H1 (cell line): Measurements from ENCODE around the gene PIGS.

Experiments used
- ATF2 ChIP-seq: IDR thresholded peaks from 2 replicates; pipeline ENCODE4 v1.6.1; 2012; ENCODE audit warnings: low read length, inconsistent platforms
- CTCF ChIP-seq, 3 experiments: IDR thresholded peaks; 1 replicate in 2 of 3; 2 replicates in 1 of 3; pipeline versions ENCODE4 v1.5.1 to v1.6.1; 2011; ENCODE audit warnings: low read length in 3 of 3, mild to moderate bottlenecking in 3 of 3, inconsistent platforms in 2 of 3, low read depth in 1 of 3, moderate library complexity in 1 of 3; ENCODE audit not compliant: insufficient read depth in 1 of 3; ENCODE audit errors: control extremely low read depth in 1 of 3
- EGR1 ChIP-seq: IDR thresholded peaks from 2 replicates; pipeline ENCODE4 v1.6.1; 2011; ENCODE audit warnings: low read depth, low read length, borderline replicate concordance
- GTF2F1 ChIP-seq: IDR thresholded peaks from 2 replicates; pipeline ENCODE4 v1.6.1; 2012; ENCODE audit warnings: low read depth, low read length, improper control_type of control experiment, borderline replicate concordance
- JUN ChIP-seq: IDR thresholded peaks from 2 replicates; pipeline ENCODE4 v1.6.1; 2011; ENCODE audit warnings: low read depth, mild to moderate bottlenecking, improper control_type of control experiment, low read length
- POLR2A ChIP-seq, 2 experiments: IDR thresholded peaks; 1 replicate in 1 of 2; 2 replicates in 1 of 2; pipeline ENCODE4 v1.6.1; 2011; ENCODE audit warnings: low read depth in 2 of 2, low read length in 2 of 2, mild to moderate bottlenecking in 2 of 2; ENCODE audit errors: control extremely low read depth in 1 of 2
- POLR2AphosphoS5 ChIP-seq: IDR thresholded peaks from 2 replicates; pipeline ENCODE4 v1.6.1; 2011; ENCODE audit warnings: low read depth, low read length
- SP1 ChIP-seq: IDR thresholded peaks from 2 replicates; pipeline ENCODE4 v1.6.1; 2011; ENCODE audit warnings: low read depth, low read length
- TAF1 ChIP-seq: IDR thresholded peaks from 2 replicates; pipeline ENCODE4 v1.6.1; 2011; ENCODE audit warnings: mild to moderate bottlenecking, low read depth, low read length
- USF2 ChIP-seq: IDR thresholded peaks from 2 replicates; pipeline ENCODE4 v1.6.1; 2011; ENCODE audit warnings: low read length, improper control_type of control experiment
- YY1 ChIP-seq: IDR thresholded peaks from 2 replicates; pipeline ENCODE4 v1.6.1; 2011; ENCODE audit warnings: low read depth, mild to moderate bottlenecking, low read length

- TF ChIP-seq USF2 (no peak), YY1 (no peak), EGR1 (no peak), JUN (no peak), TAF1 (no peak), CTCF (IDR thresholded peaks at IDR 0.05; ENCODE audit: control extremely low read depth in 1 of 3, insufficient read depth in 1 of 3, low read depth in 1 of 3, low read length in 3 of 3) (no peak), POLR2AphosphoS5 (no peak), POLR2A (IDR thresholded peaks at IDR 0.05; ENCODE audit: control extremely low read depth in 1 of 2, low read depth in 2 of 2, low read length in 2 of 2) (no peak), ATF2 (no peak), GTF2F1 (no peak), SP1 (no peak)
Measured at GRCh38 chr17:28577466-28577824, 6.1 kb upstream of the PIGS start.
